Transverse colon (tissue), 4 donors: Measurements from ENCODE around the gene PLCZ1. TPM values are rescaled to one million over a fixed set of nuclear protein-coding genes. Genes with fewer than 3 reads are reported as not detected.

ENCODE experiments used
- DNase-seq: peaks from one replicate; pipeline ENCODE4 v3.0.0-alpha.2; 2019
- H3K27ac ChIP-seq, 4 donors: fragments of 200-600 bp; sonication (generic); 2 replicates each; pipeline ENCODE4 v1.5.1; 2016 to 2018; ENCODE audit warnings: inconsistent platforms in 4 of 4
- H3K27me3 ChIP-seq: fragments of 200-600 bp; sonication (generic); 2 replicates; pipeline ENCODE4 v1.5.1; 2017; ENCODE audit warnings: inconsistent platforms
- H3K36me3 ChIP-seq, 4 donors: fragments of 200-600 bp; sonication (generic); 2 replicates each; pipeline ENCODE4 v1.5.1; 2017 to 2019; ENCODE audit warnings: inconsistent platforms in 4 of 4
- H3K4me1 ChIP-seq, 4 donors: fragments of 200-600 bp; sonication (generic); 2 replicates each; pipeline ENCODE4 v1.5.1; 2017 to 2020; ENCODE audit warnings: inconsistent platforms in 4 of 4
- H3K4me3 ChIP-seq, 4 donors: fragments of 200-600 bp; sonication (generic); 1 replicate in 1 of 4; 2 replicates in 3 of 4; pipeline versions ENCODE4 v1.5.1 to v1.6.1; 2017 to 2019; ENCODE audit warnings: inconsistent platforms in 4 of 4
- H3K9me3 ChIP-seq, 2 donors: fragments of 200-600 bp; sonication (generic); 2 replicates each; pipeline ENCODE4 v1.5.1; 2017 to 2019; ENCODE audit warnings: inconsistent platforms in 2 of 2
- CTCF ChIP-seq, 5 experiments: fragments of 200-600 bp in 3 of 5; fragments of 450-650 bp in 2 of 5; sonication (generic) in 3 of 5; IDR thresholded peaks; 1 replicate in 2 of 5; 2 replicates in 3 of 5; pipeline ENCODE4 v1.5.1; 2016 to 2017; ENCODE audit warnings: antibody characterized with exemption in 5 of 5, inconsistent platforms in 3 of 5, mild to moderate bottlenecking in 2 of 5, moderate library complexity in 1 of 5
- EP300 ChIP-seq: sonication (generic); formaldehyde crosslinking; IDR thresholded peaks from one replicate; pipeline ENCODE4 v1.6.1; 2017; ENCODE audit warnings: antibody characterized with exemption, low read depth
- POLR2A ChIP-seq: fragments of 450-650 bp; IDR thresholded peaks from one replicate; pipeline ENCODE4 v1.6.1; 2016; ENCODE audit warnings: antibody characterized with exemption, mild to moderate bottlenecking, moderate library complexity
- POLR2AphosphoS5 ChIP-seq, 3 donors: sonication (generic); formaldehyde crosslinking; IDR thresholded peaks; one replicate each; pipeline ENCODE4 v1.6.1; 2016; ENCODE audit warnings: antibody characterized with exemption in 3 of 3
- WGBS, 2 donors: methylation state at CpG; one replicate each; pipeline ENCODE4 v1.1.5; 2018; ENCODE audit warnings: low coverage in 1 of 2; 5-methylcytosine and 5-hydroxymethylcytosine counted together
- in situ Hi-C, 4 donors: fragments of 200-750 bp; cut with MboI; loops; one replicate each; pipeline versions ENCODE4 v1.15.0 to v1.15.1; 2017; ENCODE audit warnings: low sequenced_read_pairs in 3 of 4, low pct_ligation_motif_present in 1 of 4, low pct_unique_long_range_greater_than_20kb in 1 of 4
- intact Hi-C: fragments of 100-400 bp; cut with DNase I; formaldehyde crosslinking; loops from one replicate; pipeline ENCODE4 v1.15.1; 2023; ENCODE audit warnings: low total_unique reads
- total RNA-seq, 4 donors: library from RNA; depleted of rRNA; stranded (reverse); fragments of >200 nt; gene quantifications; one replicate each; pipeline ENCODE4 v1.1.0, GENCODE V29; 2016

Gene PLCZ1
- total RNA-seq, 4 donors from 2014 or later: not detected

- no peaks in the 10 kb centered on the region for H3K27me3 ChIP-seq
- intact Hi-C loops (no loop called here), in situ Hi-C loops (no loop called here)
- 79 to 93% methylated on average over 3 of the region's 3 CpGs for WGBS, 2 donors
- H3K4me1 ChIP-seq: peaks cover 0 to 10% (median 0%) of the 10 kb centered on the region in 4 donors
- no peaks in the 10 kb centered on the region for H3K9me3 ChIP-seq
- no peaks in the 10 kb centered on the region for H3K36me3 ChIP-seq
- DNase-seq: no peak
- TF ChIP-seq POLR2A (no peak), POLR2AphosphoS5 (IDR thresholded peaks at IDR 0.05) (no peak), CTCF (IDR thresholded peaks at IDR 0.05) (no peak), EP300 (no peak)
- H3K4me3 ChIP-seq: no peak overlapping the region
- no peak overlapping the region for H3K27ac ChIP-seq
These were observed 93.2 kb downstream of the PLCZ1 start for GRCh38 chr12:18644564-18644963.

- intact Hi-C loops: no loop called here
- no peak overlapping the region for H3K27ac ChIP-seq
- 54 to 55% methylated on average over 5 of the region's 5 CpGs for WGBS, 2 donors
- in situ Hi-C loops: no loop called here
- H3K4me3 ChIP-seq: no peak overlapping the region
- no peak for DNase-seq
- no peaks in the 10 kb centered on the region for H3K36me3 ChIP-seq
- TF ChIP-seq EP300: no peak
- peak in 1 of 3 donors; percentile 60 for TF ChIP-seq POLR2AphosphoS5 (IDR thresholded peaks at IDR 0.05)
- no peak for TF ChIP-seq POLR2A
- no peaks in the 10 kb centered on the region for H3K27me3 ChIP-seq
- peaks cover 0 to 10% (median 0%) of the 10 kb centered on the region in 4 donors for H3K4me1 ChIP-seq
- no peaks in the 10 kb centered on the region for H3K9me3 ChIP-seq
These were observed 94.1 kb downstream of the PLCZ1 start for GRCh38 chr12:18643681-18644080.

GRCh38 chr12:18640321-18640955 is 97.4 kb downstream of the PLCZ1 start:
- in situ Hi-C loops (no loop called here), intact Hi-C loops (no loop called here)
- Histone ChIP-seq H3K4me1 (peaks cover 0 to 10% (median 0%) of the 10 kb centered on the region in 4 donors), H3K36me3 (no peaks in the 10 kb centered on the region), H3K27ac (no peak overlapping the region), H3K4me3 (no peak overlapping the region), H3K9me3 (no peaks in the 10 kb centered on the region), H3K27me3 (no peaks in the 10 kb centered on the region)
- WGBS, 2 donors: 78 to 81% methylated on average over 4 of the region's 4 CpGs
- DNase-seq: no peak
- TF ChIP-seq POLR2A: no peak
- TF ChIP-seq EP300: no peak
- TF ChIP-seq CTCF (IDR thresholded peaks at IDR 0.05): no peak
- TF ChIP-seq POLR2AphosphoS5 (IDR thresholded peaks at IDR 0.05): no peak

- in situ Hi-C loops: no loop called here
- no peaks in the 10 kb centered on the region for H3K4me1 ChIP-seq
- 68 to 83% methylated on average over 4 of the region's 4 CpGs for WGBS, 2 donors
- TF ChIP-seq CTCF (IDR thresholded peaks at IDR 0.05) (no peak), POLR2A (no peak), EP300 (no peak), POLR2AphosphoS5 (IDR thresholded peaks at IDR 0.05) (no peak)
- DNase-seq: no peak
- H3K27ac ChIP-seq: no peak overlapping the region
- H3K4me3 ChIP-seq: no peak overlapping the region
- no peaks in the 10 kb centered on the region for H3K36me3 ChIP-seq
- H3K27me3 ChIP-seq: no peaks in the 10 kb centered on the region
- no peaks in the 10 kb centered on the region for H3K9me3 ChIP-seq
- intact Hi-C loops: no loop called here
These were observed 103.4 kb downstream of the PLCZ1 start for GRCh38 chr12:18634382-18634781.

Other genes starting within 250 kb of the PLCZ1 start
- not detected for gene CAPZA3, start 107 bp upstream of the PLCZ1 start, total RNA-seq